Hypothalamus (tissue), 51 donors: ENCODE results near the gene NCOA1.
"Not testable (repeated sequence)": the region's sequence is repeated elsewhere in the genome, so short reads cannot be mapped to it uniquely, and the experiment has no call there.

Experiments
- DNase-seq, 51 donors: peaks; one replicate each; lab custom pipeline; 2025; lab: John Stamatoyannopoulos, UW

NCOA1 gene

GRCh38 chr2:24490690-24491541 lies at the start of gene NCOA1:
NCOA1 (plus strand) TSS chr2:24491254; CDS start chr2:24658678, 167,424 bp downstream.
- peak; percentile 35 to 94 (median 82) for DNase-seq

- no peak for DNase-seq
Measured at GRCh38 chr2:24448797-24449196, 42.3 kb upstream of the NCOA1 start.

- DNase-seq, result no peak
Measured at GRCh38 chr2:24449344-24449743, 41.7 kb upstream of the NCOA1 start.

- DNase-seq, result no peak
Measured at GRCh38 chr2:24451805-24452501, 39.1 kb upstream of the NCOA1 start.

- DNase-seq, result no peak
Measured at GRCh38 chr2:24452502-24452885, 38.6 kb upstream of the NCOA1 start.

GRCh38 chr2:24453379-24454073 lies 37.5 kb upstream of the NCOA1 start:
- DNase-seq, result no peak

- peak in 3 of 51 donors; percentile 8 to 53 (median 24) for DNase-seq
Measured at GRCh38 chr2:24454294-24454693, 36.8 kb upstream of the NCOA1 start.

- DNase-seq, result peak in 25 of 51 donors; percentile 3 to 83 (median 33)
Measured at GRCh38 chr2:24456599-24457556, 34.2 kb upstream of the NCOA1 start.

GRCh38 chr2:24457696-24458386 lies 33.2 kb upstream of the NCOA1 start:
- no peak for DNase-seq

- DNase-seq, result peak in 2 of 51 donors; percentile 15 to 43
Measured at GRCh38 chr2:24459224-24460161, 31.6 kb upstream of the NCOA1 start.

- peak in 2 of 51 donors; percentile 4 to 38 for DNase-seq
Measured at GRCh38 chr2:24461685-24462084, 29.4 kb upstream of the NCOA1 start.

GRCh38 chr2:24463271-24463670 lies 27.8 kb upstream of the NCOA1 start:
- no peak for DNase-seq

- no peak for DNase-seq
Measured at GRCh38 chr2:24466871-24467870, 23.9 kb upstream of the NCOA1 start.

- not testable (repeated sequence) for DNase-seq
Measured at GRCh38 chr2:24468453-24468852, 22.6 kb upstream of the NCOA1 start.

GRCh38 chr2:24469148-24469650 lies 21.9 kb upstream of the NCOA1 start:
- DNase-seq, result no peak

- DNase-seq, result no peak
Measured at GRCh38 chr2:24471662-24472061, 19.4 kb upstream of the NCOA1 start.

GRCh38 chr2:24472416-24472815 lies 18.6 kb upstream of the NCOA1 start:
- no peak for DNase-seq
